Inflammatory macrophage treated with lipopolysaccharide for 4 hours (primary cell): Measurements from ENCODE around the gene OR8D1.
A peak's percentile ranks its signal among the peaks of the same experiment; 100 is the strongest.
"Not testable (repeated sequence)": the region's sequence is repeated elsewhere in the genome, so short reads cannot be mapped to it uniquely, and the experiment has no call there.

Experiments
- DNase-seq: peaks from one replicate; pipeline ENCODE4 v3.0.0-alpha.2; 2020

The OR8D1 gene

GRCh38 chr11:124278261-124278660 is 35.5 kb downstream of the OR8D1 start:
- no peak for DNase-seq

DNA sequence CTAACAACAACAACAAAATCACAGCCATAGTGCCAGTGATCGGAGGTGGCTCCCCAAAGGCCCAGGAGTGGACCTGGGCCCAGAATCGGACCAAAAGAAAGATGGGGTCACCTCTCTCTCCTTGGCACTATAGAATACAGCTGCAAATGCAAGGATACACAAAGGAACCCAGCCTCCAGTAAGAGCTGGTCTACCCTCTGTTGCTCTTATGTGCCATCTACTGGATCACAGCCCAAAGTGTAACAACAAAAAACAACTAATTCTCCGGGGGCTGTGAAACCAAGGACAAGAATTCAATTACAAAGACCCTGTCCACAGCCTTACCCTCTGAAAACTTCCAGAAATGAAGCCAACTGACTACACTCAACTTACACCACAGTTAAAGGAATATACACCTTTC is 35.9 kb downstream of the OR8D1 start:
- DNase-seq = peak; percentile 17

GRCh38 chr11:124277207-124277606 is 36.5 kb downstream of the OR8D1 start:
- DNase-seq = no peak

DNA sequence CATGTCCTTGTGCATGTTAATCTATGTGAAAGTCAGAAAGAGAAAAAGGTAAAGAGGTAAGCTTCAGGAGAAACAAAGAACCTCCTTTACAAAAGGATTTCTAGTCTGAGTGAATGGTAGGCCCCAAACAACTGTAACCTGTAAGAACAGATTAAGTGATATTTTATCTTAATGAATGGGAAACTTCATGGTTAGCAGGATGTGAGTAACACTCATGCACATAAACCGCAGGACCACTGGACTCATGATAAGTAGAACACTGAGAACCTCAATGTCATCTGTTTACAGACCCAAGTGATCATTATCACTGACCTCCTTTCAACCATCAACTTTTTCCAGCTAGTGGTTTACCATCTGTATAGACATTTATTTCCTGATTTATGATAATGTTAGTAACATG is 37.7 kb downstream of the OR8D1 start:
- peak; percentile 21 for DNase-seq

DNA sequence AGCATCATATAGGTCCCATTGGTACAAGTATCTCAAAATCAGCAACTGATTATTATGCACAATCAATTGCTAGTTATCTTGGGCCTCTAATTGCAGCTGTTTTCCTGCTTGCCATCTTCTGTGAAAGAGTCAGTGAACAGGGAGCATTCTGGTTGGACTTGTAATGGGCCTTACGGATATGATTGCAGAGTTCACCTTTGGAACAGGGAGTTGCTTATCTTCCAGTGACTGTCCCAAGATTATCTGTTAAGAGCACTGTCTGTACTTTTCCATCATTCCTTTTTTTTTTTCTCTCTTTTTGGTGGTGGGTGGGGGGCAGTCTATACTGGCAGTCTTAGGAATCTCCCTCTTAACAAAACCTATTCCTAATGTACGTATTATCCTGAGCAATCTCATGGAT is 39.7 kb downstream of the OR8D1 start:
- DNase-seq = no peak

DNA sequence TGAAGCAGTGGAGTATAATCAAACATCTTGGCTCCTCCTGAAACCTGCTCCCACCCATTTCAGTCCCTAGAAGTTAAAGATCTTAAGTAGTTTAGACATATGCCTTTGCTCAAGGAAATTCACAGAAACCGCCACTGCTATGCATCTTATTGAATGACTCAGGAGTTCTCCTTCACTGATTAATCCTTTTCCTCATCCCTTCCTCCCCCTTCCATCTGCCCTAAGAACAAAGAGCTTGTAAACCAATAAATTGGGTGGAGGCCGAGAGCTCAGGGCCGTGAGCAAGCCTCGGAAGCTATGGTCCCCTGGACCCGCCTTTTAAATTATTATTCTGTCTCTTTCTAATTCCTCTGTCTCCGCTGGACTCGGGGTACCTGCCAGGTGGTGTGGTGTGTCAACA is 42.9 kb downstream of the OR8D1 start:
- DNase-seq = not testable (repeated sequence)

GRCh38 chr11:124265041-124265440 is 48.7 kb downstream of the OR8D1 start:
- peak; percentile 62 for DNase-seq

- no peak for DNase-seq
These were observed 57.7 kb downstream of the OR8D1 start, which contains the start of gene OR8G5 for GRCh38 chr11:124256076-124256475. TSS of gene OR8G5 (plus strand) at chr11:124256376. CDS start at chr11:124264932, 8,556 bp downstream.
